HEK293 (cell line): ENCODE results near the gene MAPK12.

ENCODE experiments used
- MEIS1 ChIP-seq: sonication (generic); formaldehyde crosslinking; IDR thresholded peaks from 2 replicates; pipeline ENCODE4 v1.8.1; 2022; ENCODE audit warnings: missing genetic modification reagents, mild to moderate bottlenecking, borderline replicate concordance
- SETDB1 ChIP-seq: IDR thresholded peaks from one replicate; pipeline ENCODE4 v1.6.1; 2017; ENCODE audit warnings: mild to moderate bottlenecking, low read length, moderate library complexity, mixed read lengths; ENCODE audit not compliant: insufficient read length
- ZNF341 ChIP-seq: fragments of 450-650 bp; formaldehyde crosslinking; IDR thresholded peaks from 2 replicates; pipeline ENCODE4; 2016; ENCODE audit warnings: low read depth, missing biosample characterization, missing genetic modification characterization
- ZNF660 ChIP-seq: fragments of 450-650 bp; IDR thresholded peaks from 2 replicates; pipeline ENCODE4 v1.5.1; 2018; ENCODE audit warnings: missing biosample characterization, mild to moderate bottlenecking, missing genetic modification characterization
- ZNF747 ChIP-seq: fragments of 450-650 bp; formaldehyde crosslinking; IDR thresholded peaks from 2 replicates; pipeline ENCODE4 v1.5.1; 2016; ENCODE audit warnings: missing biosample characterization, missing genetic modification characterization
- ZNF830 ChIP-seq: fragments of 450-650 bp; IDR thresholded peaks from 2 replicates; pipeline ENCODE4 v1.5.0; 2018; ENCODE audit warnings: missing biosample characterization, missing genetic modification characterization, low read depth, mild to moderate bottlenecking, moderate library complexity
- ZNF837 ChIP-seq: fragments of 450-650 bp; formaldehyde crosslinking; IDR thresholded peaks from 2 replicates; pipeline ENCODE4 v1.5.1; 2016; ENCODE audit warnings: missing biosample characterization, missing genetic modification characterization

DNA sequence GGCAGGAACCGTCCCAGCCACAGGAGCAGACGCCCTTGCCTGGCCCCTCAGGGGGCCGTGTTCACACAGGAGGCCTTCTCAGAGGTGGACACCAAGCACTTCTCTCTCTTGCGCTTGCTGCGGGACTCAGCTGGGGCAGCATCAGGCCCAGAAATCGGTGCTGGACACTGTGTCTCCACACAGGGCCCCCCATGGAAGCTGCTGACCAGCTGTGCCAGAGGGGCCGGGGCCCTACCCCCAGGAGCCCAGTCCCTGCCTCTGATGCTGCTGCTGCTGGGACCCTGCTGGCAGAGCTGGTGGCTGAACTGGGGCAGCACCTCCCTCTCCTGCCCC lies 42.0 kb upstream of the MAPK12 start:
- no peak for TF ChIP-seq ZNF747
- TF ChIP-seq ZNF837 = no peak
- no peak for TF ChIP-seq ZNF830
- TF ChIP-seq ZNF341 (tag by site-specific recombination) = no peak
- no peak for TF ChIP-seq MEIS1 (CRISPR knock-in tag)
- no peak for TF ChIP-seq SETDB1
- TF ChIP-seq ZNF660 = no peak
